Activated CD8-positive, alpha-beta T cell treated with anti-CD3 and anti-CD28 coated beads, Interleukin-2, amount 10 ng/mL, durations not matched to agents 7 days and 5 days (primary cell): ENCODE data around the gene SLC35F6. TPM values are rescaled to one million over a fixed set of nuclear protein-coding genes. Genes with fewer than 3 reads are reported as not detected.

Source experiments
- ATAC-seq: fragments of 150-1000 bp; cut with Tn5 transposase; one replicate; pipeline ENCODE4 v1.10.0; 2021; ENCODE audit warnings: moderate library complexity
- CTCF ChIA-PET: fragments of 350-600 bp; sonication (Branson Sonifier 250); formaldehyde crosslinking; loops from one replicate; lab custom pipeline; 2021; ENCODE audit warnings: antibody characterized with exemption; lab: Charles Lee
- POLR2A ChIA-PET: fragments of 350-600 bp; sonication (Branson Sonifier 250); formaldehyde crosslinking; loops from one replicate; lab custom pipeline; 2021; ENCODE audit warnings: antibody characterized with exemption; lab: Charles Lee
- DNase-seq: peaks from one replicate; pipeline ENCODE4 v3.0.0-alpha.2; 2020
- H3K27ac Mint-ChIP-seq: one replicate; pipeline ENCODE4 v1.8.0; 2021; ENCODE audit warnings: mild to moderate bottlenecking, mixed read lengths
- H3K27me3 Mint-ChIP-seq: one replicate; pipeline ENCODE4 v1.8.0; 2021; ENCODE audit warnings: low read depth, mixed read lengths
- H3K36me3 Mint-ChIP-seq: one replicate; pipeline ENCODE4 v1.8.0; 2021; ENCODE audit warnings: low read depth, mixed read lengths
- H3K4me1 Mint-ChIP-seq: one replicate; pipeline ENCODE4 v1.8.0; 2021; ENCODE audit warnings: low read depth, mixed read lengths
- H3K4me3 Mint-ChIP-seq: one replicate; pipeline ENCODE4 v1.8.0; 2021; ENCODE audit warnings: mild to moderate bottlenecking, mixed read lengths
- H3K9me3 Mint-ChIP-seq: one replicate; pipeline ENCODE4 v1.8.0; 2022; ENCODE audit warnings: mixed read lengths; ENCODE audit not compliant: insufficient read depth
- total RNA-seq, 2 experiments: library from RNA; stranded (reverse); gene quantifications; one replicate each; pipeline ENCODE4 v1.2.3, GENCODE V29; 2021

The SLC35F6 gene
- total RNA-seq: 10 to 100 TPM; 21.0 to 21.1 TPM

- Mint-ChIP-seq H3K4me1 (peaks cover 45% of the 10 kb centered on the region), H3K36me3 (peaks cover 8% of the 10 kb centered on the region), H3K9me3 (no peaks in the 10 kb centered on the region), H3K4me3 (peak within 1 kb of the TSS; percentile 94), H3K27ac (peak within 1 kb of the TSS; percentile 86), H3K27me3 (peaks cover 7% of the 10 kb centered on the region)
- ChIA-PET CTCF (no interaction called here), POLR2A (interaction anchor here (0.6 to 2.1 kb wide), 3 partner anchors 8 to 286 kb away, joined by 3 to 7 read pairs (median 7); partner anchors contain the start of gene CENPA)
- ATAC-seq (peak; percentile 94), DNase-seq (peak; percentile 85)
These were observed at the start of gene SLC35F6 for GRCh38 chr2:26764078-26764887. Gene SLC35F6 (plus strand): TSS chr2:26764284. CDS start chr2:26764350, 66 bp downstream.

GRCh38 chr2:26715528-26716270 lies 48.4 kb upstream of the SLC35F6 start:
- ChIA-PET POLR2A (no interaction called here), CTCF (interaction anchor here (0.8 kb wide), 1 partner anchor 301 kb away, joined by 3 read pairs; no protein-coding TSS in a partner anchor)

GRCh38 chr2:26716340-26716739 lies 47.7 kb upstream of the SLC35F6 start:
- Mint-ChIP-seq H3K27me3 (no peaks in the 10 kb centered on the region), H3K36me3 (no peaks in the 10 kb centered on the region), H3K4me1 (no peaks in the 10 kb centered on the region), H3K9me3 (no peaks in the 10 kb centered on the region), H3K4me3 (no peak overlapping the region), H3K27ac (no peak overlapping the region)
- CTCF ChIA-PET: no interaction called here
- no peak for ATAC-seq
- no peak for DNase-seq
- POLR2A ChIA-PET: no interaction called here

More at GRCh38 chr2:26715528-26716270, 48.4 kb upstream of the SLC35F6 start:
- no peaks in the 10 kb centered on the region for H3K36me3 Mint-ChIP-seq
- DNase-seq: no peak
- no peaks in the 10 kb centered on the region for H3K27me3 Mint-ChIP-seq
- no peaks in the 10 kb centered on the region for H3K4me1 Mint-ChIP-seq
- no peak overlapping the region for H3K4me3 Mint-ChIP-seq
- no peak for ATAC-seq
- H3K9me3 Mint-ChIP-seq: no peaks in the 10 kb centered on the region
- H3K27ac Mint-ChIP-seq: no peak overlapping the region

- H3K4me1 Mint-ChIP-seq: no peaks in the 10 kb centered on the region
- DNase-seq (no peak), ATAC-seq (no peak)
- ChIA-PET POLR2A (no interaction called here), CTCF (no interaction called here)
- no peaks in the 10 kb centered on the region for H3K27me3 Mint-ChIP-seq
- no peaks in the 10 kb centered on the region for H3K9me3 Mint-ChIP-seq
- no peak overlapping the region for H3K27ac Mint-ChIP-seq
- no peak overlapping the region for H3K4me3 Mint-ChIP-seq
- H3K36me3 Mint-ChIP-seq: no peaks in the 10 kb centered on the region
These were observed 47.3 kb upstream of the SLC35F6 start for GRCh38 chr2:26716769-26717168.

GRCh38 chr2:26717362-26717761 lies 46.7 kb upstream of the SLC35F6 start:
- Mint-ChIP-seq H3K4me3 (no peak overlapping the region), H3K9me3 (no peaks in the 10 kb centered on the region)

GRCh38 chr2:26718949-26719686 lies 45.0 kb upstream of the SLC35F6 start:
- DNase-seq (no peak), ATAC-seq (no peak)
- ChIA-PET POLR2A (no interaction called here), CTCF (no interaction called here)
- H3K4me1 Mint-ChIP-seq: no peaks in the 10 kb centered on the region
- no peaks in the 10 kb centered on the region for H3K27me3 Mint-ChIP-seq
- no peaks in the 10 kb centered on the region for H3K9me3 Mint-ChIP-seq
- H3K4me3 Mint-ChIP-seq: no peak overlapping the region
- no peak overlapping the region for H3K27ac Mint-ChIP-seq
- H3K36me3 Mint-ChIP-seq: no peaks in the 10 kb centered on the region

More at GRCh38 chr2:26717362-26717761, 46.7 kb upstream of the SLC35F6 start:
- DNase-seq (no peak), ATAC-seq (no peak)
- H3K4me1 Mint-ChIP-seq: no peaks in the 10 kb centered on the region
- ChIA-PET POLR2A (no interaction called here), CTCF (no interaction called here)
- no peaks in the 10 kb centered on the region for H3K27me3 Mint-ChIP-seq
- H3K27ac Mint-ChIP-seq: no peak overlapping the region
- no peaks in the 10 kb centered on the region for H3K36me3 Mint-ChIP-seq

- POLR2A ChIA-PET: no interaction called here
These were observed 43.6 kb upstream of the SLC35F6 start for GRCh38 chr2:26720322-26721114.

GRCh38 chr2:26721115-26722032 lies 42.7 kb upstream of the SLC35F6 start:
- ATAC-seq (no peak), DNase-seq (no peak)
- ChIA-PET CTCF (no interaction called here), POLR2A (no interaction called here)
- H3K4me1 Mint-ChIP-seq: no peaks in the 10 kb centered on the region
- no peaks in the 10 kb centered on the region for H3K27me3 Mint-ChIP-seq
- no peak overlapping the region for H3K4me3 Mint-ChIP-seq
- no peaks in the 10 kb centered on the region for H3K9me3 Mint-ChIP-seq
- H3K27ac Mint-ChIP-seq: no peak overlapping the region
- no peaks in the 10 kb centered on the region for H3K36me3 Mint-ChIP-seq

More at GRCh38 chr2:26720322-26721114, 43.6 kb upstream of the SLC35F6 start:
- Mint-ChIP-seq H3K9me3 (no peaks in the 10 kb centered on the region), H3K36me3 (no peaks in the 10 kb centered on the region), H3K27ac (no peak overlapping the region), H3K4me3 (no peak overlapping the region), H3K27me3 (no peaks in the 10 kb centered on the region), H3K4me1 (no peaks in the 10 kb centered on the region)
- DNase-seq (no peak), ATAC-seq (no peak)
- CTCF ChIA-PET: no interaction called here

GRCh38 chr2:26722328-26722727 lies 41.8 kb upstream of the SLC35F6 start:
- no peak for ATAC-seq
- no peaks in the 10 kb centered on the region for H3K4me1 Mint-ChIP-seq
- H3K27me3 Mint-ChIP-seq: no peaks in the 10 kb centered on the region
- POLR2A ChIA-PET: no interaction called here
- CTCF ChIA-PET: interaction anchor here (1.1 kb wide), 1 partner anchor 123 kb away, joined by 3 read pairs; no protein-coding TSS in a partner anchor
- no peaks in the 10 kb centered on the region for H3K9me3 Mint-ChIP-seq
- no peak overlapping the region for H3K27ac Mint-ChIP-seq
- no peak overlapping the region for H3K4me3 Mint-ChIP-seq
- DNase-seq: no peak
- H3K36me3 Mint-ChIP-seq: no peaks in the 10 kb centered on the region

- DNase-seq (no peak), ATAC-seq (no peak)
- Mint-ChIP-seq H3K9me3 (no peaks in the 10 kb centered on the region), H3K27ac (no peak overlapping the region), H3K27me3 (no peaks in the 10 kb centered on the region), H3K36me3 (no peaks in the 10 kb centered on the region), H3K4me1 (no peaks in the 10 kb centered on the region), H3K4me3 (no peak overlapping the region)
- ChIA-PET POLR2A (no interaction called here), CTCF (interaction anchor here (1.1 kb wide), 1 partner anchor 122 kb away, joined by 3 read pairs; no protein-coding TSS in a partner anchor)
These were observed 41.2 kb upstream of the SLC35F6 start for GRCh38 chr2:26722911-26723310.
